ENCODE measurements around the gene TSPAN18. TPM values are rescaled to one million over a fixed set of nuclear protein-coding genes. Genes with fewer than 3 reads are reported as not detected.
A peak's percentile ranks its signal among the peaks of the same experiment; 100 is the strongest.

The TSPAN18 gene
- polyA plus RNA-seq, 1 of the 3 experiments (the other 2 are of a cell fraction): 0.72 TPM

DNA sequence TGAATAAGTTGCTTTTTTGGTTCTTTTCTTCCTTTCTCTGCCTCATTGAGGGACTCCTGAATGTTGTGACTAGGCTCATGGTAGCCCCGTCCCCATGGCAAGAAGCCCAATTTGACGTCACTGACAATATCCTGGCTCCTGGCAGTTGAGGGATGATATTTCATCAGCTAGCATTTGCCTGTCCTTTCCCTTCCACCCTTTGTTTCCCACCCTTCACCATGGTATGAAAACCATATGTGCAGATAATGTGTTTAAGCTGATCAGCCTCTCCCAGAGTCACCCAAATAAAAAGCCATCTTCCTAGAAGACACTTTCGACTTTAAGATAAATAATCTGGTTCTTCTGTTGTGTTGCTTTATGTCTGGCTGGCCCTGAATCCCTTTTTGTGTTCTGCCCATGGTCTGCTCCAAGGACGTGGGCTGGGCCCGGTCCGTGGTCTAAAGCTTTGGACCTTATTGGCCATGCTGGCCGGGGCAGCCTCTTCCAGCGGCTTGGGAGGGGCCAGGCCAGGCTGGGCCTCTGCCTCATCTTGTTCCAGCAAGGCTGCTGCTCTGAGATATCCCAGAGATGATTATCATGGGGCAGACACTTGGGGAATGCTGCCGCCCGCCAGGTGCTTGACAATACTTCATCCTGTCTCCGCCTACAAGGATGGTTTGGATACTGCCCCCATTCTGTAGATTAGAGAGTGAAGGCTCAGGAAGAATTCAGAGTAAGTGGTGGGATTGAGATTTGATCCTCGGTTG, 5.1 kb downstream of the TSPAN18 start:
- no peaks in the 10 kb centered on the region for H3K36me3 ChIP-seq (replicated peaks in 1 of 2; ENCODE audit: control insufficient read depth in 1 of 2, insufficient read depth in 2 of 2, low read length in 1 of 2)
- H3K9me3 ChIP-seq: no peaks in the 10 kb centered on the region
- no peaks in the 10 kb centered on the region for H3K79me2 ChIP-seq (ENCODE audit: insufficient read depth)
- no peak overlapping the region for H3K9ac ChIP-seq
- H2AFZ ChIP-seq (ENCODE audit: low read depth): no peak overlapping the region
- no peak overlapping the region for H3K4me3 ChIP-seq (ENCODE audit: low read depth in 2 of 2, low read length in 1 of 2)
- 33% methylated on average over 12 of the region's 12 CpGs for WGBS (ENCODE audit: low lambda C conversion rate)
- ChIA-PET POLR2A (interaction anchor here (0.7 to 2.0 kb wide), 8 partner anchors 13 to 109 kb away, joined by 3 to 18 read pairs (median 4); no protein-coding TSS in a partner anchor), CTCF (interaction anchor here (0.7 to 4.2 kb wide), 8 partner anchors 9 to 161 kb away, joined by 3 to 32 read pairs (median 6); no protein-coding TSS in a partner anchor)
- H3K27ac ChIP-seq (ENCODE audit: low read depth in 2 of 2, low read length in 1 of 2): peak overlapping the region in 1 of 2 experiments; percentile 98; a peak in 2 of 4 replicates
- no peaks in the 10 kb centered on the region for H4K20me1 ChIP-seq (ENCODE audit: insufficient read depth)
- peaks cover 5 to 62% of the 10 kb centered on the region in 2 experiments; a peak in 3 of 4 replicates for H3K4me1 ChIP-seq (ENCODE audit: control insufficient read depth in 1 of 2, insufficient read depth in 2 of 2, low read depth in 1 of 2, low read length in 1 of 2)
- no peaks in the 10 kb centered on the region for H3F3A ChIP-seq (replicated peaks; ENCODE audit: insufficient read depth)
- peak; percentile 81 for DNase-seq
- no peaks in the 10 kb centered on the region for H3K9me2 ChIP-seq
- no peak overlapping the region for H3K4me2 ChIP-seq
- TF ChIP-seq SIN3A (IDR thresholded peaks at IDR 0.05; ENCODE audit: borderline replicate concordance, low read depth, low read length) (no peak), FOXJ3 (CRISPR knock-in tag; IDR thresholded peaks at IDR 0.05) (peak; percentile 75), NFIC (IDR thresholded peaks at IDR 0.05; ENCODE audit: borderline replicate concordance) (no peak), TAF1 (IDR thresholded peaks at IDR 0.05; ENCODE audit: borderline replicate concordance, low read depth, low read length) (no peak), RCOR1 (IDR thresholded peaks at IDR 0.05; ENCODE audit: low read length) (peak; percentile 45; the same call in 1 of the 2 replicates), TEAD4 (IDR thresholded peaks at IDR 0.05; ENCODE audit: borderline replicate concordance, insufficient read depth) (no peak), MXI1 (IDR thresholded peaks at IDR 0.05; ENCODE audit: low read depth, low read length) (no peak), JUND (IDR thresholded peaks at IDR 0.05) (no peak), EZH2phosphoT487 (IDR thresholded peaks at IDR 0.05; ENCODE audit: borderline replicate concordance, low read depth) (no peak), GATA2 (CRISPR knock-in tag; IDR thresholded peaks at IDR 0.05) (peak; percentile 80), EP300 (IDR thresholded peaks at IDR 0.05; ENCODE audit: borderline replicate concordance in 1 of 2, low read depth in 1 of 2, low read length in 1 of 2) (peak in 1 of 2 experiments; percentile 62; a peak in 2 of 4 replicates)
- TF ChIP-seq, protein P1, sequence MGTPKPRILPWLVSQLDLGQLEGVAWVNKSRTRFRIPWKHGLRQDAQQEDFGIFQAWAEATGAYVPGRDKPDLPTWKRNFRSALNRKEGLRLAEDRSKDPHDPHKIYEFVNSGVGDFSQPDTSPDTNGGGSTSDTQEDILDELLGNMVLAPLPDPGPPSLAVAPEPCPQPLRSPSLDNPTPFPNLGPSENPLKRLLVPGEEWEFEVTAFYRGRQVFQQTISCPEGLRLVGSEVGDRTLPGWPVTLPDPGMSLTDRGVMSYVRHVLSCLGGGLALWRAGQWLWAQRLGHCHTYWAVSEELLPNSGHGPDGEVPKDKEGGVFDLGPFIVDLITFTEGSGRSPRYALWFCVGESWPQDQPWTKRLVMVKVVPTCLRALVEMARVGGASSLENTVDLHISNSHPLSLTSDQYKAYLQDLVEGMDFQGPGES (IDR thresholded peaks at IDR 0.05; ENCODE audit: low read depth, low read length): no peak
- H3K27me3 ChIP-seq (ENCODE audit: insufficient read depth): peaks cover 19% of the 10 kb centered on the region; the same call in 1 of the 2 replicates

DNA sequence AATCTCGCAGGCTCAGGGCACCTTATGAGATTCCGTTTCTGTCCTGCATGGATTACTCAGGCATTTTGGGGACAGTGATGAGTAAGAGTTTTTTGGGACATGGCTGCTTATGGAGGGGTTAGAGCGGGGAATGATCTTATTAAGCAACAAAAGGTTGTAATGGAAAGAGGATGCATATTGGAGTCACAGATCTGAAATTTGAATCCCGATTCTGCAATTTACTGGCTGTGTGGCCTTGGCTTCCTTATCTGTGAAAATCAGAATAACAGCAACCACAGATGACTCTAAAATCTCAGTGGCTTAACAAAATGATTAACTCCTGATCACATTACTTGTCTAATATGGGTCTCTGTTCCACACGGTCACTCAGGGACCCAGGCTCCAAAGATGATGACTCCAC, 5.8 kb downstream of the TSPAN18 start:
- TF ChIP-seq, protein P1 (IDR thresholded peaks at IDR 0.05; ENCODE audit: low read depth, low read length): no peak
- TF ChIP-seq CHD2 (IDR thresholded peaks at IDR 0.05; ENCODE audit: low read length, partially characterized antibody) (no peak), RXRA (IDR thresholded peaks at IDR 0.05; ENCODE audit: borderline replicate concordance, low read depth) (no peak), TEAD4 (IDR thresholded peaks at IDR 0.05; ENCODE audit: borderline replicate concordance, insufficient read depth) (no peak), MAX (IDR thresholded peaks at IDR 0.05; ENCODE audit: low read depth) (no peak), NFIC (IDR thresholded peaks at IDR 0.05; ENCODE audit: borderline replicate concordance) (no peak), FOSL2 (IDR thresholded peaks at IDR 0.05; ENCODE audit: borderline replicate concordance, low read depth) (no peak), SIN3A (IDR thresholded peaks at IDR 0.05; ENCODE audit: borderline replicate concordance, low read depth, low read length) (no peak), NRF1 (IDR thresholded peaks at IDR 0.05; ENCODE audit: low read depth, low read length) (no peak)
- TF ChIP-seq, protein P2, sequence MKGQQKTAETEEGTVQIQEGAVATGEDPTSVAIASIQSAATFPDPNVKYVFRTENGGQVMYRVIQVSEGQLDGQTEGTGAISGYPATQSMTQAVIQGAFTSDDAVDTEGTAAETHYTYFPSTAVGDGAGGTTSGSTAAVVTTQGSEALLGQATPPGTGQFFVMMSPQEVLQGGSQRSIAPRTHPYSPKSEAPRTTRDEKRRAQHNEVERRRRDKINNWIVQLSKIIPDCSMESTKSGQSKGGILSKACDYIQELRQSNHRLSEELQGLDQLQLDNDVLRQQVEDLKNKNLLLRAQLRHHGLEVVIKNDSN (IDR thresholded peaks at IDR 0.05; ENCODE audit: borderline replicate concordance, low read depth): no peak
- no peaks in the 10 kb centered on the region for H4K20me1 ChIP-seq (ENCODE audit: insufficient read depth)
- H3K9me2 ChIP-seq: no peaks in the 10 kb centered on the region
- H3K9ac ChIP-seq: no peak overlapping the region
- no peaks in the 10 kb centered on the region for H3K79me2 ChIP-seq (ENCODE audit: insufficient read depth)
- H3F3A ChIP-seq (replicated peaks; ENCODE audit: insufficient read depth): no peaks in the 10 kb centered on the region
- peaks cover 14% of the 10 kb centered on the region; the same call in 1 of the 2 replicates for H3K27me3 ChIP-seq (ENCODE audit: insufficient read depth)
- H3K4me3 ChIP-seq (ENCODE audit: low read depth in 2 of 2, low read length in 1 of 2): no peak overlapping the region; a peak in 1 of 4 replicates
- ChIA-PET CTCF (interaction anchor here (0.9 to 4.2 kb wide), 5 partner anchors 43 to 179 kb away, joined by 3 to 32 read pairs (median 4); no protein-coding TSS in a partner anchor), POLR2A (interaction anchor here (0.9 to 2.0 kb wide), 5 partner anchors 12 to 98 kb away, joined by 3 to 18 read pairs (median 8); no protein-coding TSS in a partner anchor)
- WGBS (ENCODE audit: low lambda C conversion rate): 73% methylated on average over 5 of the region's 5 CpGs
- H3K9me3 ChIP-seq: no peaks in the 10 kb centered on the region
- peaks cover 5 to 66% of the 10 kb centered on the region in 2 experiments; a peak in 3 of 4 replicates for H3K4me1 ChIP-seq (ENCODE audit: control insufficient read depth in 1 of 2, insufficient read depth in 2 of 2, low read depth in 1 of 2, low read length in 1 of 2)
- peak overlapping the region in 1 of 2 experiments; percentile 98; a peak in 2 of 4 replicates for H3K27ac ChIP-seq (ENCODE audit: low read depth in 2 of 2, low read length in 1 of 2)
- no peak for DNase-seq
- H3K36me3 ChIP-seq (replicated peaks in 1 of 2; ENCODE audit: control insufficient read depth in 1 of 2, insufficient read depth in 2 of 2, low read length in 1 of 2): no peaks in the 10 kb centered on the region
- no peak overlapping the region for H3K4me2 ChIP-seq
- no peak overlapping the region for H2AFZ ChIP-seq (ENCODE audit: low read depth)
